Measurements from ENCODE around the gene DUS3L.
"Not testable (repeated sequence)": the region's sequence is repeated elsewhere in the genome, so short reads cannot be mapped to it uniquely, and the experiment has no call there.

DUS3L gene

GRCh38 chr19:5789351-5789761, 1.6 kb downstream of the DUS3L start:
- Histone ChIP-seq H3K4me3 (ENCODE audit: low read depth in 1 of 2, low read length in 2 of 2) (no peak overlapping the region), H3K36me3 (ENCODE audit: control insufficient read depth in 1 of 2, insufficient read depth in 2 of 2, low read length in 2 of 2) (peaks cover 30 to 56% of the 10 kb centered on the region in 2 donors), H3K4me1 (ENCODE audit: control insufficient read depth in 1 of 2, insufficient read depth in 2 of 2, low read length in 2 of 2) (peaks cover 0 to 7% of the 10 kb centered on the region in 2 donors), H3K27ac (ENCODE audit: low read length) (no peak overlapping the region), H3K27me3 (ENCODE audit: low read depth, low read length) (no peaks in the 10 kb centered on the region), H3K9me3 (ENCODE audit: control insufficient read depth in 1 of 2, low read length in 2 of 2) (no peaks in the 10 kb centered on the region)

DNA sequence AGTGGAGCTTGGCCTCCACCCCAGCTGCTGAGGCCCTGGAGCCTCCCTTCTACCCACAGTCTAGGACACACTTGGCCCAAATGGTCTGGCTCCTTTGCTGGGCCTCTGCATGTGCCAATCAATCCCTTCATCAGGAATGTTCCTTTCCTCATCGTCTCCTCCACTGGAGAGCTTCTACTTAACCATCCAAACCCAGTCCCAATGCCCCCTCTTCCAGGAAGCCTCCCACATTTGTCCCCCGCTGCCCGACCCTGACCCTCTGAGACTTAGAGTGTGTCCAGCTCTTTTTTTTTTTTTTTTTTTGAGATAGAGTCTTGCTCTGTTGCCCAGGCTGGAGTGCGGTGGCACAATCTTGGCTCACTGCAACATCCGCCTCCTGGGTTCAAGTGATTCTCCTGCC, 2.5 kb downstream of the DUS3L start:
- no peak overlapping the region for H3K27ac ChIP-seq (ENCODE audit: low read length)
- H3K4me3 ChIP-seq (ENCODE audit: low read depth in 1 of 2, low read length in 2 of 2), result no peak overlapping the region
- peaks cover 30 to 61% of the 10 kb centered on the region in 2 donors for H3K36me3 ChIP-seq (ENCODE audit: control insufficient read depth in 1 of 2, insufficient read depth in 2 of 2, low read length in 2 of 2)
- no peaks in the 10 kb centered on the region for H3K27me3 ChIP-seq (ENCODE audit: low read depth, low read length)
- no peaks in the 10 kb centered on the region for H3K9me3 ChIP-seq (ENCODE audit: control insufficient read depth in 1 of 2, low read length in 2 of 2)
- peaks cover 0 to 7% of the 10 kb centered on the region in 2 donors for H3K4me1 ChIP-seq (ENCODE audit: control insufficient read depth in 1 of 2, insufficient read depth in 2 of 2, low read length in 2 of 2)

- Histone ChIP-seq H3K36me3 (ENCODE audit: control insufficient read depth in 1 of 2, insufficient read depth in 2 of 2, low read length in 2 of 2) (peaks cover 30 to 61% of the 10 kb centered on the region in 2 donors), H3K27me3 (ENCODE audit: low read depth, low read length) (no peaks in the 10 kb centered on the region), H3K4me3 (ENCODE audit: low read depth in 1 of 2, low read length in 2 of 2) (no peak overlapping the region), H3K4me1 (ENCODE audit: control insufficient read depth in 1 of 2, insufficient read depth in 2 of 2, low read length in 2 of 2) (peaks cover 0 to 7% of the 10 kb centered on the region in 2 donors), H3K27ac (ENCODE audit: low read length) (no peak overlapping the region), H3K9me3 (ENCODE audit: control insufficient read depth in 1 of 2, low read length in 2 of 2) (no peaks in the 10 kb centered on the region)
Measured at GRCh38 chr19:5787409-5788182, 3.4 kb downstream of the DUS3L start.

DNA sequence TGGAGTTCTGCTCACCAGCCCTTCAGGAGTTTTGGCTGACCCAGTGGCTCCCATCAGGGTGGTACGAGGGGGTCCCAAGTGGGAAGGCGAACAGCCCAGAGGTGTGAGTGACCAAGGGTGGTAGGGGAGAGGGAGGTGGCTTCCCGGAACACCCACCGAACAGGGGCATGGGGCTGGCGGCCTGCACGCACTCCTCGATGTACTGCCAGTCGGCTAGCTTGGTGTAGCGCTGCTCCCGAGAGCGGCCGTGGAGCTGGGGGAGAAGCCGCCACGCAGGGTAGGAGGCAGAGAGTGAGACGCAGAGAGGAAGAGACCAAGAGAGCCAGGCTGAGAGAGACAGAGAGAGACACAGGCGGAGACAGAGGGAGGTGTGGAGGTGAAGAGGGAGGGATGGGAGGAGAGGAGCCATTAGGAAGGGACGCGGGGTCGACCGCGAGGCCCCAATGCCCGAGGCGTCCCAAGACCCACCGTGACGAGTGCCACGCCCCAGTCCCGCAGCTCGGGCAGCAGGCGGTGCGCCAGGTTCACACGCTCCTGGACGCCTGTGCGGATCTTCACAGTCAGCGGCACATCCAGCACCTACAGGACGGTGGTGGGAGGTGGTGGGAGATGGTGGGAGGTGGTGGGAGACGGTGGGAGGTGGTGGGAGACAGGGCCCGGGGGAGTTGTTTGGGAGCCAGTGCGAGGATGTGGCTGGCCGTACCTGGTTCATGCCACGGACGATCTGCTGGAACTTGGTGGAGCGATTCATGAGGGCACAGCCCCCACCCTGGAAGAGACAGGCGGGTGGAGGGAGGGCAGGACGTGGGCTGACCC, 4.2 kb downstream of the DUS3L start:
- H3K4me3 ChIP-seq (ENCODE audit: low read depth in 1 of 2, low read length in 2 of 2), result no peak overlapping the region
- H3K4me1 ChIP-seq (ENCODE audit: control insufficient read depth in 1 of 2, insufficient read depth in 2 of 2, low read length in 2 of 2), result peaks cover 0 to 7% of the 10 kb centered on the region in 2 donors
- H3K36me3 ChIP-seq (ENCODE audit: control insufficient read depth in 1 of 2, insufficient read depth in 2 of 2, low read length in 2 of 2), result peaks cover 30 to 61% of the 10 kb centered on the region in 2 donors
- H3K9me3 ChIP-seq (ENCODE audit: control insufficient read depth in 1 of 2, low read length in 2 of 2), result no peaks in the 10 kb centered on the region
- H3K27me3 ChIP-seq (ENCODE audit: low read depth, low read length), result no peaks in the 10 kb centered on the region
- H3K27ac ChIP-seq (ENCODE audit: low read length), result no peak overlapping the region

GRCh38 chr19:5785423-5785822, 5.5 kb downstream of the DUS3L start:
- Histone ChIP-seq H3K27me3 (ENCODE audit: low read depth, low read length) (no peaks in the 10 kb centered on the region), H3K9me3 (ENCODE audit: control insufficient read depth in 1 of 2, low read length in 2 of 2) (no peaks in the 10 kb centered on the region), H3K27ac (ENCODE audit: low read length) (no peak overlapping the region), H3K36me3 (ENCODE audit: control insufficient read depth in 1 of 2, insufficient read depth in 2 of 2, low read length in 2 of 2) (peaks cover 30 to 61% of the 10 kb centered on the region in 2 donors), H3K4me3 (ENCODE audit: low read depth in 1 of 2, low read length in 2 of 2) (no peak overlapping the region), H3K4me1 (ENCODE audit: control insufficient read depth in 1 of 2, insufficient read depth in 2 of 2, low read length in 2 of 2) (peaks cover 0 to 7% of the 10 kb centered on the region in 2 donors)

DNA sequence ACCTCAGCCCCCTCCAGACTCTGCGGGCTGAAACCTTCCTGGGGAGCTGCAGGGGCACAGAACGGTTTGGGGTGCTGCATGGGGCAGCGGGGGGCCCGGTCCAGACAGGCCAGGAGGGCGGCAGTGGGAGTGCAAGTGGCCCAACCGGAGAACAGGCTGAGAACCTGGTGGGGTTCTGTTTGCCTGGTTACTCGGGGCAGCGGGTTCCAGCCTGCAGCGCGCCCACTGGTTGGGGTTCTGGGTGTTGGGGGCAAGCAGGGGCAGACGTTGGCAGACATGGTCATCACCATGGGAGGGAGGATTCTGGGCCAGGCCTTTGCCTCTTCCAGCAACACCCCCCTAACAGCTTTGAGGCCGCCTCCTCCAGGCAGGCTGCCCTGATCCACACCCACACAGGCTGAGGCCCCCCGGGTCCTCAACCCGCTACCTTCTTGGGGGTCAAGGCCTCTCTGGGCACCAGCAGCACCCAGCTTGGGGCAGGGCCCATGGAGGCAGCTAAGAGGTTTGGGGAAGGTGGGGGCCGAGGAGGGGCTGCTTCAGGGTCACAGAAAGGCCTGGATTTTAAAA, 6.3 kb downstream of the DUS3L start, which contains the start of gene PRR22:
PRR22 (minus strand) TSS at position 166 of the 567 bp plus-strand sequence; CDS start at position 80, 86 bp downstream.
- no peaks in the 10 kb centered on the region for H3K4me1 ChIP-seq (ENCODE audit: control insufficient read depth in 1 of 2, insufficient read depth in 2 of 2, low read length in 2 of 2)
- no peak within 1 kb of the TSS for H3K27ac ChIP-seq (ENCODE audit: low read length)
- H3K27me3 ChIP-seq (ENCODE audit: low read depth, low read length), result no peaks in the 10 kb centered on the region
- H3K36me3 ChIP-seq (ENCODE audit: control insufficient read depth in 1 of 2, insufficient read depth in 2 of 2, low read length in 2 of 2), result peaks cover 27 to 58% of the 10 kb centered on the region in 2 donors
- no peak within 1 kb of the TSS for H3K4me3 ChIP-seq (ENCODE audit: low read depth in 1 of 2, low read length in 2 of 2)
- no peaks in the 10 kb centered on the region for H3K9me3 ChIP-seq (ENCODE audit: control insufficient read depth in 1 of 2, low read length in 2 of 2)

DNA sequence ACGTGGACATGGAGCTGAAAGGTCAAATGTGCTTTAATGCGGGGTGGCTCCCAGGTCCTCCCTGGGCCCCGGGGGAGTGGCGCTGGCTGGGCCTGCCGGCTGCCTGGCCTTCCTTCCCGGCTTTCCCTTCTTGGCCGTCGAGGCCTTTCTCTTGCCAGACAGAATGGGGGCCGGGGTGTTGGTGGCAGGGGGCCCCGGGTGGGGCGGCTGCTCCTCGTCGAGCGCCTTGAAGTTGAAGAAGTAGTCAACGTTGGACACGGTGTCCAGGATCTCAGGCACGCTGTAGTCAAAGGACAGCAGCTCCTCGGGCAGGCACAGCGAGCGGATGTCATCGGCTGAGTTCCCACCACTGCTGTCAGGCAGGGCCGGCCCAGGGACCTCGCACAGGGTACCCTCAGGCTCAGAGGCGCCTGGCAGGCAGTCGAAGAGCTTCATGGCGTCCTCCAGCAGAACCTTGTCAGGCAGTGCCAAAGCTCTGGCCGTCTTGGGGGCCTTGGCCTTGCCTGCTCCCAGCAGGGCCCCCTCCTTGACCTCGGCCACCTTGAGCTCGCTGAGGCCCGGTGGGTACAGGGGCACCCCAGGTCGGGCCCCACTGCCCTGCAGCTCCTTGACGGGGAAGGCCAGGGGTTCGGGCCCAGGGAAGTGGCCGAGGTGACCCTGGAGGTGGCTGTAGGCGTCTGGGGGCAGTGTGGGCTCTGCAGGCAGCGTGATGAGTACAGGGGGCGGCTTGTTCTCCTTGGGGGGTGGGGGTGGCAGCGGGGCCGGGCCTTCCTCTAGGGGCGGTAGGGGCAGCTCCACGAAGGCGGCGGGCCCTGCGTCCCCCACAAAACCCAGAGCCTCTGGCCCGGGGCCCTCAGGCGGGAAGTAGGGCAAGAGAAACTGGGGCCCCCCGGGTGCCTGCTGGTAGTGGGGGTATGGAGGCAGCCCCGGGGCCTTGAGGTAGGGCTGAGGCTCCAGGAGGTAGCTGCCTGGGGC, 7.7 kb downstream of the DUS3L start:
- H3K4me3 ChIP-seq (ENCODE audit: low read depth in 1 of 2, low read length in 2 of 2), result no peak overlapping the region
- H3K27ac ChIP-seq (ENCODE audit: low read length), result no peak overlapping the region
- H3K27me3 ChIP-seq (ENCODE audit: low read depth, low read length), result no peaks in the 10 kb centered on the region
- H3K4me1 ChIP-seq (ENCODE audit: control insufficient read depth in 1 of 2, insufficient read depth in 2 of 2, low read length in 2 of 2), result no peaks in the 10 kb centered on the region
- H3K36me3 ChIP-seq (ENCODE audit: control insufficient read depth in 1 of 2, insufficient read depth in 2 of 2, low read length in 2 of 2), result peaks cover 19 to 45% of the 10 kb centered on the region in 2 donors
- H3K9me3 ChIP-seq (ENCODE audit: control insufficient read depth in 1 of 2, low read length in 2 of 2), result no peaks in the 10 kb centered on the region

DNA sequence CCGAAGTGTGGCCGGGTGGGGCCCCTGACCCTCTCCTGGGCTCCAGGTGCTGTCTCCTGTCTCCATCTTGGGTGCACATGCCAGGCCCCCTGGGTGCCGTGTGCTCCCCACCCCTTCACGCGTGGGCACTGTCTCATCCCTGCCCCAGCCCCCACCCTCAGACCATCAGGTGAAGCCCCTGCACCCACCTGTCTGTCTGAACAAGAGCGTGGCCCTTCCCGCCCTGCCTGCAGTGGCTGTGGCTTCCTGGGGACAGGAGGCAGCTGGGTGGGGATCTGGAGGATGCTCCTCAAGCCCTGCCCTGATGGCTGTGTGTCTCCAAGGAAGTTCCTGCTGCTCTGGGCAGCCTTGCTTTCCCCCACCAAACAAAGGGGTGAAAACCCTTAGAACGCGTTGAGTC, 8.6 kb downstream of the DUS3L start:
- H3K27me3 ChIP-seq (ENCODE audit: low read depth, low read length), result no peaks in the 10 kb centered on the region
- no peak overlapping the region for H3K27ac ChIP-seq (ENCODE audit: low read length)
- H3K4me1 ChIP-seq (ENCODE audit: control insufficient read depth in 1 of 2, insufficient read depth in 2 of 2, low read length in 2 of 2), result no peaks in the 10 kb centered on the region
- no peaks in the 10 kb centered on the region for H3K9me3 ChIP-seq (ENCODE audit: control insufficient read depth in 1 of 2, low read length in 2 of 2)
- peaks cover 11 to 35% of the 10 kb centered on the region in 2 donors for H3K36me3 ChIP-seq (ENCODE audit: control insufficient read depth in 1 of 2, insufficient read depth in 2 of 2, low read length in 2 of 2)
- H3K4me3 ChIP-seq (ENCODE audit: low read depth in 1 of 2, low read length in 2 of 2), result no peak overlapping the region

DNA sequence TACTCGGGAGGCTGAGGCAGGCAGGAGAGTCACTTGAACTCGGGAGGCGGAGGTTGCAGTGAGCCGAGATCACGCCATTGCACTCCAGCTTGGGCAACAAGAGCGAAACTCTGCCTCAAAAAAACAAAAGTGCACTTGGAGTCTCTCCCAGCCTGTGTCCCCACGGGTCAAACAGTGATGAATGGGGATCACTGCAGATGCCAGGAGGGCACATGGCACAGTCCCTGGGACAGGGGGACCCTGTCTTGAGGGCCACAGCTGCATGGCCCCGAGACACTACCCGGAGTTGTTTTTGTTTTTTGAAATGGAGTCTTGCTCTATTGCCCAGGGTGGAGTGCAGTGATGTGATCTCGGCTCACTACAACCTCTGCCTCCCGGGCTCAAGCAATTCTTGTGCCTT, 10.0 kb downstream of the DUS3L start:
- H3K27me3 ChIP-seq (ENCODE audit: low read depth, low read length); H3K4me1 ChIP-seq (ENCODE audit: control insufficient read depth in 1 of 2, insufficient read depth in 2 of 2, low read length in 2 of 2); H3K4me3 ChIP-seq (ENCODE audit: low read depth in 1 of 2, low read length in 2 of 2); H3K9me3 ChIP-seq (ENCODE audit: control insufficient read depth in 1 of 2, low read length in 2 of 2); H3K27ac ChIP-seq (ENCODE audit: low read length): not testable (repeated sequence)
- peaks cover 0 to 21% of the 10 kb centered on the region in 2 donors for H3K36me3 ChIP-seq (ENCODE audit: control insufficient read depth in 1 of 2, insufficient read depth in 2 of 2, low read length in 2 of 2)

DNA sequence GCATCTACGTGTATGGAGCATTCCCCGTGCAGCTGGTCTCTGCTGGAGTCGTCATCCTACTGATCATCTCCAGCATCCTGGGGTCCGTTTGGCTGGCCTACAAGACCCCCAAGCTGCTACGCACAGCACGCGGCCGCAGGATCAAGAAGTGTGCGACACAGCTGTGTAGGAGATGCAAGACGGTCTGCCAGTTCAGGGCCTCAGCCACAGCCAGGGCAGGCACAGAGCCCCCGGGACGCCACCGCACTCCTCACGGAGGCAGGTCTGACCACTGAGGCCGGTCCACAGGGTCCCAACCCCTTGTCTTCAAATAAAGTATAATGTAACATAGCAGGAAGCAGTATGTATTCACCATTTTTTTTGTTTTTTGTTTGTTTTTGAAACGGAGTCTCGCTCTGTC, 12.6 kb downstream of the DUS3L start:
- Histone ChIP-seq H3K27ac (ENCODE audit: low read length) (no peak overlapping the region), H3K36me3 (ENCODE audit: control insufficient read depth in 1 of 2, insufficient read depth in 2 of 2, low read length in 2 of 2) (no peaks in the 10 kb centered on the region), H3K4me1 (ENCODE audit: control insufficient read depth in 1 of 2, insufficient read depth in 2 of 2, low read length in 2 of 2) (no peaks in the 10 kb centered on the region), H3K9me3 (ENCODE audit: control insufficient read depth in 1 of 2, low read length in 2 of 2) (no peaks in the 10 kb centered on the region), H3K27me3 (ENCODE audit: low read depth, low read length) (no peaks in the 10 kb centered on the region), H3K4me3 (ENCODE audit: low read depth in 1 of 2, low read length in 2 of 2) (no peak overlapping the region)

Measured in muscle layer of duodenum (tissue), 2 donors.